ENCODE measurements around the gene XXYLT1.

XXYLT1 gene

GRCh38 chr3:195101927-195102608 lies 168.9 kb downstream of the XXYLT1 start:
- no peaks in the 10 kb centered on the region for H3K9me3 ChIP-seq
- peak in 1 of 2 donors; percentile 16 for DNase-seq
- H3K4me3 ChIP-seq: no peak overlapping the region
- intact Hi-C loops (cut with DNase I; ENCODE audit: low total_unique reads): loop anchor here (5.0 kb wide), 1 partner anchor 420 kb away; no protein-coding TSS in a partner anchor
- peaks cover 0 to 10% (median 6%) of the 10 kb centered on the region in 4 donors for H3K4me1 ChIP-seq
- H3K36me3 ChIP-seq: no peaks in the 10 kb centered on the region
- H3K27me3 ChIP-seq: no peaks in the 10 kb centered on the region
- TF ChIP-seq CTCF (IDR thresholded peaks at IDR 0.05): no peak
- no peak overlapping the region for H3K27ac ChIP-seq

- no peak for TF ChIP-seq CTCF (IDR thresholded peaks at IDR 0.05)
- Histone ChIP-seq H3K27ac (no peak overlapping the region), H3K36me3 (no peaks in the 10 kb centered on the region), H3K9me3 (no peaks in the 10 kb centered on the region), H3K4me1 (peaks cover 0 to 5% (median 0%) of the 10 kb centered on the region in 4 donors), H3K27me3 (no peaks in the 10 kb centered on the region), H3K4me3 (no peak overlapping the region)
- peak; percentile 44 to 66 for DNase-seq
- intact Hi-C loops (cut with DNase I; ENCODE audit: low total_unique reads): loop anchor here (5.0 kb wide), 1 partner anchor 419 kb away; no protein-coding TSS in a partner anchor
Measured at GRCh38 chr3:195101001-195101583, 169.9 kb downstream of the XXYLT1 start.

- H3K4me3 ChIP-seq: no peak overlapping the region
- no peaks in the 10 kb centered on the region for H3K27me3 ChIP-seq
- no peak overlapping the region for H3K27ac ChIP-seq
- H3K9me3 ChIP-seq: no peaks in the 10 kb centered on the region
- no peak for TF ChIP-seq CTCF (IDR thresholded peaks at IDR 0.05)
- peak; percentile 17 to 47 for DNase-seq
- intact Hi-C loops (cut with DNase I; ENCODE audit: low total_unique reads): loop anchor here (5.0 kb wide), 1 partner anchor 418 kb away; no protein-coding TSS in a partner anchor
- peaks cover 0 to 5% (median 0%) of the 10 kb centered on the region in 4 donors for H3K4me1 ChIP-seq
- no peaks in the 10 kb centered on the region for H3K36me3 ChIP-seq
Measured at GRCh38 chr3:195099951-195100785, 170.8 kb downstream of the XXYLT1 start.

GRCh38 chr3:195098741-195099525 lies 172.0 kb downstream of the XXYLT1 start:
- Histone ChIP-seq H3K4me1 (peaks cover 0 to 5% (median 0%) of the 10 kb centered on the region in 4 donors), H3K9me3 (no peaks in the 10 kb centered on the region), H3K27me3 (no peaks in the 10 kb centered on the region), H3K4me3 (no peak overlapping the region), H3K36me3 (no peaks in the 10 kb centered on the region), H3K27ac (no peak overlapping the region)
- intact Hi-C loops (cut with DNase I; ENCODE audit: low total_unique reads): no loop called here
- no peak for TF ChIP-seq CTCF (IDR thresholded peaks at IDR 0.05)
- peak; percentile 10 to 53 for DNase-seq

Measured in tibial artery (tissue), 4 donors.